ENCODE data around the gene MSI2. TPM values are rescaled to one million over a fixed set of nuclear protein-coding genes. Genes with fewer than 3 reads are reported as not detected.

MSI2 gene
- polyA plus RNA-seq, 1 experiment = 9.2 TPM

- H3K4me3 ChIP-seq (ENCODE audit: low read depth, low read length) = no peak overlapping the region
- H3K27me3 ChIP-seq (ENCODE audit: control insufficient read depth, insufficient read depth, low read length) = no peaks in the 10 kb centered on the region
- CTCF ChIA-PET = interaction anchor here (0.6 to 1.4 kb wide), 3 partner anchors 35 to 123 kb away, joined by 3 to 4 read pairs (median 3); no protein-coding TSS in a partner anchor
- no peaks in the 10 kb centered on the region for H3K36me3 ChIP-seq (ENCODE audit: control insufficient read depth, insufficient read depth, low read length)
- no peak for DNase-seq (ENCODE audit: low read depth)
- TF ChIP-seq CTCF (IDR thresholded peaks at IDR 0.05; ENCODE audit: insufficient read depth, low read depth, low read length) = no peak
- POLR2A ChIA-PET = no interaction called here
These were observed 292.4 kb downstream of the MSI2 start for GRCh38 chr17:57548421-57549410.

- CTCF ChIA-PET = interaction anchor here (1.4 kb wide), 1 partner anchor 122 kb away, joined by 4 read pairs; no protein-coding TSS in a partner anchor
- TF ChIP-seq CTCF (IDR thresholded peaks at IDR 0.05; ENCODE audit: insufficient read depth, low read depth, low read length) = no peak
- Histone ChIP-seq H3K27me3 (ENCODE audit: control insufficient read depth, insufficient read depth, low read length) (no peaks in the 10 kb centered on the region), H3K4me3 (ENCODE audit: low read depth, low read length) (no peak overlapping the region), H3K36me3 (ENCODE audit: control insufficient read depth, insufficient read depth, low read length) (no peaks in the 10 kb centered on the region)
- POLR2A ChIA-PET = no interaction called here
- DNase-seq (ENCODE audit: low read depth) = no peak
These were observed 293.1 kb downstream of the MSI2 start for GRCh38 chr17:57549468-57549867.

- DNase-seq (ENCODE audit: low read depth) = no peak
- POLR2A ChIA-PET = no interaction called here
- Histone ChIP-seq H3K27me3 (ENCODE audit: control insufficient read depth, insufficient read depth, low read length) (no peaks in the 10 kb centered on the region), H3K36me3 (ENCODE audit: control insufficient read depth, insufficient read depth, low read length) (no peaks in the 10 kb centered on the region), H3K4me3 (ENCODE audit: low read depth, low read length) (no peak overlapping the region)
- no peak for TF ChIP-seq CTCF (IDR thresholded peaks at IDR 0.05; ENCODE audit: insufficient read depth, low read depth, low read length)
- CTCF ChIA-PET = interaction anchor here (1.2 to 1.4 kb wide), 2 partner anchors 49 to 122 kb away, joined by 4 read pairs; no protein-coding TSS in a partner anchor
These were observed 293.7 kb downstream of the MSI2 start for GRCh38 chr17:57550016-57550415.

GRCh38 chr17:57550668-57551315, 294.5 kb downstream of the MSI2 start:
- no peak for DNase-seq (ENCODE audit: low read depth)
- TF ChIP-seq CTCF (IDR thresholded peaks at IDR 0.05; ENCODE audit: insufficient read depth, low read depth, low read length) = no peak
- Histone ChIP-seq H3K4me3 (ENCODE audit: low read depth, low read length) (no peak overlapping the region), H3K27me3 (ENCODE audit: control insufficient read depth, insufficient read depth, low read length) (no peaks in the 10 kb centered on the region), H3K36me3 (ENCODE audit: control insufficient read depth, insufficient read depth, low read length) (no peaks in the 10 kb centered on the region)
- POLR2A ChIA-PET = no interaction called here
- CTCF ChIA-PET = interaction anchor here (1.2 to 1.4 kb wide), 3 partner anchors 9 to 121 kb away, joined by 4 read pairs; no protein-coding TSS in a partner anchor
